ENCODE data around the gene YAP1.

GRCh38 chr11:102155676-102156075 is 45.4 kb downstream of the YAP1 start:
- TF ChIP-seq CTCF (IDR thresholded peaks at IDR 0.05) = no peak
- no peak for TF ChIP-seq POLR2A (IDR thresholded peaks at IDR 0.05)

Measured in heart left ventricle (tissue), 13 donors.